Measurements from ENCODE around the gene SPSB2.

The SPSB2 gene

DNA sequence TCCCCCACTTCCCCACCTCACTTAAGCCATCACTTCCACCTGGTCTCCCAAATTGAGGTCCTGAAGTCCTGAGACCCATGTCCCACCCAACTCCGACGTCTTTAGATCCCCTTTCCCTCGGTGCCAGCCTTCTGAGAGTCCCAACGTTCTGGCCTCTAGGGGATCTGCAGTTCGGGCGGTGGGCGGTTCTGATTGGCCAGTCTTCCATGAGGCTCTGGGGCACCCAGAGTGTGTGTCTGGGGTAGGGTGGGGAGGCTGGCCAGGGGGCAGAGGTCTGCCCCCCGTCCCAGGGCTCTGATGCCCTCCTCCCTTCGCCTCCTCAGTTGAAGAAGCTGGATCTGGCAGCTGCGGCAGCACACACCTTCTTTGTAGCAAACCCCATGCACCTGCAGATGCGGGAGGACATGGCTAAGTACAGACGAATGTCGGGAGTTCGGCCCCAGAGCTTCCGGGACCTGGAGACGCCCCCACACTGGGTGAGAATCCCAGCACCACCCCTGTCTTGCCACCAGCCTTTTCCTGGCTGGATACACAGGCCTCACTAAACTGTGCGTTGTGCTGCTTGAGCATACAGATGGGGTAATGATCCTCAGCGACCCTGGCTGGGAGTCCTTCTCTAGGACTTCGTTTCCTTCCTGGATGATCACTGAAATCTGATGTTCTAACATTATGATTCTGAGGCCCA is 43.4 kb downstream of the SPSB2 start:
- no peak for DNase-seq

GRCh38 chr12:6828781-6829535 is 44.1 kb downstream of the SPSB2 start:
- no peak for DNase-seq

DNA sequence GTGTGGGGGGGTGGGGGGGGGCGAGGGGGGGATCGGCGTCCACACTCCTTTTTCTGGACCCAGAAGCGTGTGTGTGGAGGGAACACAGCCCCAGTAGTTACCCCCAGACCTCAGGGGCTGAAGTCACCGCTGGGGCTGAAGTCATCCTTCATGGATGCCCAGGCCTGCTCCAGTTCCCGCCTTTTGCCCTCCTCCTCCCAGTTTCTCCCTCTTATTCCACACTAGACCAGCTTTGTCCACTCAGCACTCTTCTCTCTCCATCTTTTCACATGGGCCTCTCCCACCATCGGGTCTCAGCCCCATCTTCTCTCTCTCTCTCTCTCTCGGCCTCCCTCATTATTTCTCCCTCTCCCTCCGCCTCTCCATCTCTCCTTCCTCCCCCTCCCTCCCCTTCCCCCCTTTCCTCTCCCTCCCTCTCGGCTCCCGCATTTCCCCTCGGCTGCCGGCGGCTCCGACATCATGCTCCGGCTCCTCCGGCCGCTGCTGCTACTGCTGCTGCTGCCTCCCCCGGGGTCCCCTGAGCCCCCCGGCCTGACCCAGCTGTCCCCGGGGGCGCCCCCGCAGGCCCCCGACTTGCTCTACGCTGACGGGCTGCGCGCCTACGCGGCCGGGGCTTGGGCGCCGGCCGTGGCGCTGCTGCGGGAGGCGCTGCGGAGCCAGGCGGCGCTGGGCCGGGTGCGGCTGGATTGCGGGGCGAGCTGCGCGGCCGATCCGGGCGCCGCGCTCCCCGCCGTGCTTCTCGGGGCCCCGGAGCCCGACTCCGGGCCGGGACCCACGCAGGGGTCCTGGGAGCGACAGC is 44.9 kb downstream of the SPSB2 start, which contains the start of gene P3H3:
Gene P3H3, plus strand, starts transcription at position 426 of the 799 bp plus-strand sequence. Its CDS starts 34 bp downstream, at position 460.
- peak in 1 of 2 experiments; percentile 6 for DNase-seq

GRCh38 chr12:6827437-6827911 is 45.6 kb downstream of the SPSB2 start:
- DNase-seq, result peak; percentile 36 to 60

DNA sequence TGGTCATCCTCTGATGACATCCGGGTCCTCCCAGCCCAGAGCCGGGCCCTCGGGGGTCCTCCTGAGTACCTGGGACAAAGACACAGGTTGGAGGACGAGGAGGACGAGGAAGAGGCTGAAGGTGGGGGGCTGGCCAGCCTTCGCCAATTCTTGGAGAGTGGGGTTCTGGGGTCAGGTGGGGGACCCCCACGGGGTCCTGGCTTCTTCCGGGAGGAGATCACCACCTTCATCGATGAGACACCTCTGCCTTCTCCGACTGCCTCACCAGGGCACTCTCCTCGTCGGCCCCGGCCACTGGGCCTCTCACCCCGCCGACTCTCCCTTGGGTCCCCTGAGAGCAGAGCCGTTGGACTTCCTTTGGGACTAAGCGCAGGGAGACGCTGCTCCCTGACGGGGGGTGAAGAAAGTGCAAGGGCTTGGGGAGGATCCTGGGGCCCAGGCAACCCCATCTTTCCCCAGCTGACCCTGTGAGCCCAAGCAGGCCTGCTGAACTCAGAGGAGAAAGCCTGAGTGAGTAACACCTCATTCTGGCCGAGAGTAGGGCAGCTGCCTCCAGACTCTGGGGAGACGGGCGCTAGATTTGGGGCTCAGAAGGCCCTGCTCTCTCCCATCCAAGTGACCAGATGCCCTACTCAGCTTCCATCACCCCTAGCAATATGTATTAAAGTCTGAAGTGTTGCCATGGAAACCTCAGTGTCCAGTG is 46.2 kb downstream of the SPSB2 start:
- DNase-seq, result no peak

DNA sequence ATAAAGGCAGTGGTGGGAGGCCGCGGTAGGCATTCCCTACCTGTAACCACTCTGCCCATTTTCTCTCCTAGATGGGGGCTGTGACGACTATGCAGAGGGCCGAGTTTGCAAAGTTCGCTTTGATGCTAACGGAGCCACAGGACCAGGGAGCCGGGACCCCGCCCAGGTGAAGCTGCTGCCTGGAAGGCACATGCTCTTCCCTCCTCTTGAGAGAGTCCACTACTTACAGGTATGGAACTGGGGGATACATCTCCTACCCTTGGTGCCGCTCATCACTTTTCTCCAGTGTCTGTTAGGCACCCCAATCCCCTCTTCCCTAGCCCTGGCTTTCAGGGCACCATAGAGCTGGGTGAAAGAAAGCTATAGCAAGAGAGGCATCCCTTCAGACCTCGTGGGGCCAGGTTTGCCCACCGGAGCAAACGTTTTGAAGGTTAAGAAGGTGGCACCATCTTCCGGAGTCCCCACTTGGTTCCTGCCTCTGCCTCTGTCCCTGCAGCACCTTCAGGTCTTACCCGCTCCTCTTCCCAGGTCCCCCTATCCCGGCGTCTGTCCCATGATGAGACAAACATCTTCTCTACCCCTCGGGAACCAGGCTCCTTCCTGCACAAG is 46.9 kb downstream of the SPSB2 start:
- no peak for DNase-seq

GRCh38 chr12:6825398-6826124 is 47.5 kb downstream of the SPSB2 start:
- peak; percentile 15 to 51 for DNase-seq

GRCh38 chr12:6824901-6825381 is 48.2 kb downstream of the SPSB2 start:
- no peak for DNase-seq

GRCh38 chr12:6824085-6824775 is 48.9 kb downstream of the SPSB2 start:
- no peak for DNase-seq

DNA sequence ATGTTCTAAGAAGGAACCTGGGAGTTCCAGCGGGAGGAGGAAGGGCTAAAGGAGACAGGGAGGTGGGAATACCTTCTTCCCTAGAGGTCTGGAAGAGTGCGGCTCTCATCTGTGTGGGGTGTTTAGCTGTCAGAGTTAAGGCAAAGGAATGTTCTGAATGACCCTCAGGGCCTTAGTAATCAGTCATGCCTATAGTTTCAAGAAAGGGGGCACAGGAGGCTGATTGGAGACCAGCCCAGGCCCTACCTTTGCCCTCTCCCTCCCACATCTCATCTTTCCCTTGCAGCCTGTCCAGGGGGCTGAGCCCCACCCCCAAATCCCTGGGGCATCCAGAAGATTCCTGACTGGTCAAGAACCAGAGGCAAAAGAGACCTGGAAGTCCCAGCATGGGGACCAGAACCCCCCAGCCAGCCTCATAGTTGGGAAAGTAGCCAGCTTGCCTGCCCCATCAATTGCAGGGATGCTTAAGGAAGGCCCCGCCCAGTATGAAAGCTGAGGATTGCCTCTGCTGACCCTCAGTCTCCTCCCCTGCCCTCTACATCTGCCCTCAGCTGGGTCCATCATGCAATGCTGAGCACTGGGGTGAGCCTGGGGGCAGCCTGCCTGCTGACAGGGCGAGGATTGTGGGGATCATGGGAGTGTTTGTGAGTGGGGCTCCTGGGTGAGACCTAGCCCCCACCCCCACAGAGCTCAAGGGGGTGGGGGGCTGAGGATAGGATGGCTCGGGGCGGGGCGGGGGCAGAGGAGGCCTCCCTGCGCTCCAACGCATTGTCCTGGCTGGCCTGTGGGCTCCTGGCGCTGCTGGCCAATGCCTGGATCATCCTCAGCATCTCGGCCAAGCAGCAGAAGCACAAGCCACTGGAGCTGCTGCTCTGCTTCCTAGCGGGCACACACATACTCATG is 49.7 kb downstream of the SPSB2 start:
- no peak for DNase-seq

GRCh38 chr12:6822426-6823135 is 50.5 kb downstream of the SPSB2 start:
- DNase-seq, result no peak

GRCh38 chr12:6821591-6822425 is 51.3 kb downstream of the SPSB2 start, which contains the start of gene GPR162:
TSS of gene GPR162 (plus strand) at chr12:6821821. CDS start at chr12:6823899, 2,078 bp downstream.
- peak in 1 of 2 experiments; percentile 19 for DNase-seq
